ENCODE data around the gene TMEM164. TPM values are rescaled to one million over a fixed set of nuclear protein-coding genes. Genes with fewer than 3 reads are reported as not detected.
"Not testable (repeated sequence)": the region's sequence is repeated elsewhere in the genome, so short reads cannot be mapped to it uniquely, and the experiment has no call there.

TMEM164 gene
- total and polyA plus RNA-seq, 2 of the 4 experiments (the other 2 are of a cell fraction), result 6.3 to 7.1 TPM

DNA sequence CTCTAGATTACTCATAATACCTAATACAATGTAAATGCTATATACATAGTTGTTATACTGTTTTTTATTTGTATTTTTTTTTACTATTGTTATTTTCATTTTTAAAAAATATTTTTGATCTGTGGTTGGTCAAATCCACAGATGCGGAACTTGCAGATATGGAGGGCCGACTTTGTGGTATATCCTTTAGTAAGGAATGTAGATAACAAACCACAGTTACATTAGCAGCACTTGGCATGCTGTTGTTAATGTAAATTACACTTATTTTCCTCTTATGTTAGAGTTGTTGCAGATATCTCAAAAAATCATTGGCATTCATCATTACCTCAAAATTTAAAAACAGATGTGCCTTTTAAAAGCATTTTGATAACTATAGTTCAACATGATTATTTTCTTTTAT lies 151.0 kb downstream of the TMEM164 start:
- ATAC-seq (ENCODE audit: low read depth) (no peak), DNase-seq (no peak)
- no peak overlapping the region for H3K4me3 ChIP-seq (ENCODE audit: insufficient read depth, low read depth, low read length)
- no peak overlapping the region for H2BK5ac ChIP-seq (ENCODE audit: low read depth, low read length, poor library complexity, severe bottlenecking)
- H4K5ac ChIP-seq (ENCODE audit: low read depth, low read length), result no peak overlapping the region
- H3K4me1 ChIP-seq (ENCODE audit: control insufficient read depth, insufficient read depth, low read length), result no peaks in the 10 kb centered on the region
- TF ChIP-seq FOS (IDR thresholded peaks at IDR 0.05; ENCODE audit: low read depth, low read length), result no peak
- no peak overlapping the region for H3K4ac ChIP-seq (ENCODE audit: low read depth, low read length)
- no peak overlapping the region for H3K18ac ChIP-seq (ENCODE audit: low read depth, low read length)
- ChIA-PET POLR2A (ENCODE audit: unreplicated experiment) (interaction anchor here (0.6 kb wide), 1 partner anchor 11 kb away, joined by 3 read pairs; no protein-coding TSS in a partner anchor), CTCF (interaction anchor here (0.6 kb wide), 1 partner anchor 266 kb away, joined by 3 read pairs; no protein-coding TSS in a partner anchor)
- no peak overlapping the region for H3K4me2 ChIP-seq (ENCODE audit: low read depth, low read length)
- no peak overlapping the region for H3K56ac ChIP-seq (ENCODE audit: extremely low read depth, insufficient read depth, low read length)
- H3K14ac ChIP-seq (replicated peaks; ENCODE audit: low read depth, low read length), result no peak overlapping the region
- WGBS, 2 experiments (ENCODE audit: extremely low coverage in 2 of 2, insufficient read length in 1 of 2), result no CpG with 5 or more reads among the region's 2 CpGs
- no TSS peak for BruUV-seq (replicated peaks)
- no peaks in the 10 kb centered on the region for H3K9me1 ChIP-seq (ENCODE audit: insufficient read depth, low read length)
- H3K27ac ChIP-seq (ENCODE audit: insufficient read depth, low read length), result no peak overlapping the region
- no peak overlapping the region for H2BK20ac ChIP-seq (ENCODE audit: low read depth, low read length)
- H2BK15ac ChIP-seq (ENCODE audit: low read depth, low read length), result no peak overlapping the region
- H3K9me3 ChIP-seq (ENCODE audit: control insufficient read depth, insufficient read depth, low read length), result no peaks in the 10 kb centered on the region
- no peaks in the 10 kb centered on the region; a peak in 1 of 4 replicates for H3K79me1 ChIP-seq (ENCODE audit: low read depth in 1 of 2, low read length in 2 of 2)
- dilution Hi-C loops (cut with HindIII; ENCODE audit: low sequenced_read_pairs, unreplicated experiment), result no loop called here
- no peak overlapping the region for H2AFZ ChIP-seq (replicated peaks; ENCODE audit: low read length, poor library complexity)
- intact Hi-C loops (cut with micrococcal nuclease), result no loop called here
- H4K20me1 ChIP-seq (ENCODE audit: insufficient read depth, low read length), result no peaks in the 10 kb centered on the region
- no peak overlapping the region for H3K23ac ChIP-seq (ENCODE audit: low read depth, low read length)
- no peaks in the 10 kb centered on the region; the same call in 1 of the 2 replicates for H3K27me3 ChIP-seq (ENCODE audit: control insufficient read depth, insufficient read depth, low read length)
- H4K91ac ChIP-seq (ENCODE audit: insufficient read depth, low read depth, low read length), result no peak overlapping the region
- no peak overlapping the region for H2BK120ac ChIP-seq (ENCODE audit: low read depth, low read length)
- no peak overlapping the region for H2AK5ac ChIP-seq (ENCODE audit: low read depth, low read length)
- in situ Hi-C loops (cut with MboI; ENCODE audit: low sequenced_read_pairs), result loop anchor here (10.0 kb wide), 1 partner anchor 701 kb away; no protein-coding TSS in a partner anchor
- H4K8ac ChIP-seq (ENCODE audit: low read depth in 2 of 2, low read length in 2 of 2), result no peak overlapping the region
- H3K9ac ChIP-seq (ENCODE audit: low read depth, low read length), result no peak overlapping the region
- no peak overlapping the region for H2AK9ac ChIP-seq (replicated peaks; ENCODE audit: low read depth, low read length, poor library complexity)
- no peaks in the 10 kb centered on the region for H3K36me3 ChIP-seq (ENCODE audit: control insufficient read depth, insufficient read depth, low read length)

DNA sequence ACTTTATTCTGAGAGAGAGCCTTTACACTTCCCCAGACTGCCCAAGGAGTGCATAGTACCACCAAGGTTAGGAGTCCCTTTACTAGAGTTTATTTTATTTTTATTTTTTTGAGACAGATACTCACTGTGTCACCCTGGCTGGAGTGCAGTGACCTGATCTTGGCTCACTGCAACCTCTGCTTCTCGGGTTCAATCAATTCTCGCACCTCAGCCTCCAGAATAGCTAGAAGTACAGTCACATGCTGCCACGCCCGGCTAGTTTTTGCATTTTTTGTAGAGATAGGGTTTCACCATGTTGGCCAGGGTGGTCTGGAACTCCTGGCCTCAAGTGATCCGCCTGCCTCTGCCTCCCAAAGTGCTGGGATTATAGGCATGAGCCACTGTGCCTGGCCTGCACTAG lies 151.4 kb downstream of the TMEM164 start:
- H2BK5ac ChIP-seq (ENCODE audit: low read depth, low read length, poor library complexity, severe bottlenecking); H3K4me2 ChIP-seq (ENCODE audit: low read depth, low read length): not testable (repeated sequence)

More for the DNA sequence above, 151.4 kb downstream of the TMEM164 start:
- H3K23ac ChIP-seq (ENCODE audit: low read depth, low read length); H3K18ac ChIP-seq (ENCODE audit: low read depth, low read length); H3K4ac ChIP-seq (ENCODE audit: low read depth, low read length); DNase-seq; H3K79me1 ChIP-seq (ENCODE audit: low read depth in 1 of 2, low read length in 2 of 2); H4K20me1 ChIP-seq (ENCODE audit: insufficient read depth, low read length); POLR2A ChIA-PET (ENCODE audit: unreplicated experiment); H3K9me1 ChIP-seq (ENCODE audit: insufficient read depth, low read length); H3K4me3 ChIP-seq (ENCODE audit: insufficient read depth, low read depth, low read length); H2AK5ac ChIP-seq (ENCODE audit: low read depth, low read length); dilution Hi-C loops (cut with HindIII; ENCODE audit: low sequenced_read_pairs, unreplicated experiment); H4K91ac ChIP-seq (ENCODE audit: insufficient read depth, low read depth, low read length); H3K27ac ChIP-seq (ENCODE audit: insufficient read depth, low read length); H2AK9ac ChIP-seq (replicated peaks; ENCODE audit: low read depth, low read length, poor library complexity); H3K14ac ChIP-seq (replicated peaks; ENCODE audit: low read depth, low read length); H2BK15ac ChIP-seq (ENCODE audit: low read depth, low read length); H3K9ac ChIP-seq (ENCODE audit: low read depth, low read length); H2BK20ac ChIP-seq (ENCODE audit: low read depth, low read length); H3K56ac ChIP-seq (ENCODE audit: extremely low read depth, insufficient read depth, low read length); H2AFZ ChIP-seq (replicated peaks; ENCODE audit: low read length, poor library complexity); intact Hi-C loops (cut with micrococcal nuclease); H4K5ac ChIP-seq (ENCODE audit: low read depth, low read length); H2BK120ac ChIP-seq (ENCODE audit: low read depth, low read length); CTCF ChIA-PET; H3K9me3 ChIP-seq (ENCODE audit: control insufficient read depth, insufficient read depth, low read length); H4K8ac ChIP-seq (ENCODE audit: low read depth in 2 of 2, low read length in 2 of 2); H3K4me1 ChIP-seq (ENCODE audit: control insufficient read depth, insufficient read depth, low read length); H3K27me3 ChIP-seq (ENCODE audit: control insufficient read depth, insufficient read depth, low read length); BruUV-seq (replicated peaks); H3K36me3 ChIP-seq (ENCODE audit: control insufficient read depth, insufficient read depth, low read length); ATAC-seq (ENCODE audit: low read depth): not testable (repeated sequence)
- no CpG with 5 or more reads among the region's 5 CpGs for WGBS, 2 experiments (ENCODE audit: extremely low coverage in 2 of 2, insufficient read length in 1 of 2)
- in situ Hi-C loops (cut with MboI; ENCODE audit: low sequenced_read_pairs), result loop anchor here (10.0 kb wide), 1 partner anchor 700 kb away; no protein-coding TSS in a partner anchor

Measured in IMR-90 (cell line).